Nephron (organoid): ENCODE results near the gene CUX1.
A peak's percentile ranks its signal among the peaks of the same experiment; 100 is the strongest.

Experiments
- H3K27ac Mint-ChIP-seq, 3 experiments: 2 replicates each; pipeline ENCODE4 v1.8.0; 2020; ENCODE audit warnings: mixed read lengths in 3 of 3, mild to moderate bottlenecking in 2 of 3, moderate library complexity in 1 of 3
- H3K27me3 Mint-ChIP-seq: 2 replicates; pipeline ENCODE4 v1.8.0; 2021; ENCODE audit warnings: low read depth, mild to moderate bottlenecking, moderate library complexity, mixed read lengths
- H3K36me3 Mint-ChIP-seq: 2 replicates; pipeline ENCODE4 v1.8.0; 2020; ENCODE audit warnings: low read depth, mixed read lengths
- H3K4me1 Mint-ChIP-seq: 2 replicates; pipeline ENCODE4 v1.8.0; 2020; ENCODE audit warnings: mixed read lengths
- H3K4me3 Mint-ChIP-seq, 3 experiments: 2 replicates each; pipeline ENCODE4 v1.8.0; 2020; ENCODE audit warnings: mild to moderate bottlenecking in 3 of 3, mixed read lengths in 3 of 3, moderate library complexity in 2 of 3
- H3K9me3 Mint-ChIP-seq: 2 replicates; pipeline ENCODE4 v1.8.0; 2020; ENCODE audit warnings: mixed read lengths
- CTCF ChIP-seq, 3 experiments: fragments of 200-600 bp; sonication (generic); IDR thresholded peaks; one replicate each; pipeline ENCODE4 v1.5.0; 2021; ENCODE audit warnings: antibody characterized with exemption in 3 of 3; ENCODE audit not compliant: unreplicated experiment in 3 of 3

Gene CUX1

GRCh38 chr7:102277901-102278300 lies 460.5 kb downstream of the CUX1 start:
- Mint-ChIP-seq H3K9me3 (no peaks in the 10 kb centered on the region), H3K4me1 (no peaks in the 10 kb centered on the region), H3K4me3 (no peak overlapping the region), H3K27me3 (no peaks in the 10 kb centered on the region), H3K36me3 (no peaks in the 10 kb centered on the region), H3K27ac (no peak overlapping the region)
- TF ChIP-seq CTCF (IDR thresholded peaks at IDR 0.05; ENCODE audit: unreplicated experiment in 3 of 3): no peak

- Mint-ChIP-seq H3K27me3 (no peaks in the 10 kb centered on the region), H3K27ac (no peak overlapping the region), H3K36me3 (no peaks in the 10 kb centered on the region), H3K4me1 (peaks cover 7% of the 10 kb centered on the region), H3K4me3 (no peak overlapping the region), H3K9me3 (no peaks in the 10 kb centered on the region)
- TF ChIP-seq CTCF (IDR thresholded peaks at IDR 0.05; ENCODE audit: unreplicated experiment in 3 of 3): peak; percentile 84 to 92 (median 85)
Observed at GRCh38 chr7:102279537-102280400, 462.3 kb downstream of the CUX1 start.

- Mint-ChIP-seq H3K36me3 (no peaks in the 10 kb centered on the region), H3K27me3 (no peaks in the 10 kb centered on the region), H3K4me1 (peaks cover 14% of the 10 kb centered on the region), H3K4me3 (no peak overlapping the region), H3K9me3 (no peaks in the 10 kb centered on the region), H3K27ac (no peak overlapping the region)
- TF ChIP-seq CTCF (IDR thresholded peaks at IDR 0.05; ENCODE audit: unreplicated experiment in 3 of 3): no peak
Observed at GRCh38 chr7:102280521-102280920, 463.1 kb downstream of the CUX1 start.

- no peak overlapping the region for H3K27ac Mint-ChIP-seq
- H3K36me3 Mint-ChIP-seq: no peaks in the 10 kb centered on the region
- no peaks in the 10 kb centered on the region for H3K9me3 Mint-ChIP-seq
- no peaks in the 10 kb centered on the region for H3K27me3 Mint-ChIP-seq
- H3K4me1 Mint-ChIP-seq: peaks cover 15% of the 10 kb centered on the region
- H3K4me3 Mint-ChIP-seq: peak overlapping the region in 1 of 3 experiments; percentile 45
- TF ChIP-seq CTCF (IDR thresholded peaks at IDR 0.05; ENCODE audit: unreplicated experiment in 3 of 3): no peak
Observed at GRCh38 chr7:102281785-102282184, 464.4 kb downstream of the CUX1 start.

GRCh38 chr7:102282465-102283362 lies 465.3 kb downstream of the CUX1 start:
- Mint-ChIP-seq H3K9me3 (no peaks in the 10 kb centered on the region), H3K4me1 (peaks cover 15% of the 10 kb centered on the region), H3K27ac (no peak overlapping the region), H3K27me3 (no peaks in the 10 kb centered on the region), H3K36me3 (no peaks in the 10 kb centered on the region), H3K4me3 (peak overlapping the region in 1 of 3 experiments; percentile 74)
- no peak for TF ChIP-seq CTCF (IDR thresholded peaks at IDR 0.05; ENCODE audit: unreplicated experiment in 3 of 3)
